Heart left ventricle (tissue), 13 donors: ENCODE measurements around the gene LRBA.

Experiments used
- POLR2A ChIP-seq, 2 donors: fragments of 450-650 bp; IDR thresholded peaks; one replicate each; pipeline ENCODE4 v1.6.1; 2017; ENCODE audit warnings: antibody characterized with exemption in 2 of 2, mild to moderate bottlenecking in 2 of 2, moderate library complexity in 2 of 2
- TF ChIP-seq, protein P1 (sequence below), 12 donors: fragments of 200-600 bp; sonication (generic) in 4 of 12; IDR thresholded peaks; one replicate each; pipeline versions ENCODE4 v1.5.0 to v1.8.0; 2018 to 2022; ENCODE audit warnings: antibody characterized with exemption in 12 of 12, mild to moderate bottlenecking in 5 of 12
- donor health status: ischemic (EF 13 %, LVEDD 7.1; RV severe dilation, severe dysfunction).
- donor health status: DM: no; HTN: yes; CAD: no.
- donor health status: DM: no; HTN: no; CAD: no.
- donor health status: ischemic (EF 25% LVEDD 6.9; RV normal size, moderate dysfunction).
- donor health status: ischemic (EF 25% LVEDD 5.7; RV mildly dilated, moderate dysfunction).
- donor health status: ischemic (EF 35%, LVEDD 5.7; RV mildly dilated, moderate dysfunction).
- donor health status: nonischemic (EF 11% LVEDD 7.7; RV severe dilation, severe dysfunction).
- donor health status: DM: yes; HTN: yes; CAD: no.
- donor health status: PGD.
- donor health status: ischemic (EF 29% LVEDD 5.4; RV normal size, mild dysfunction).
- donor health status: nonischemic (EF 23%, LVEDD 6.1; RV moderate dilation, normal function).

GRCh38 chr4:150999086-150999485, 16.0 kb downstream of the LRBA start:
- TF ChIP-seq, protein P1, sequence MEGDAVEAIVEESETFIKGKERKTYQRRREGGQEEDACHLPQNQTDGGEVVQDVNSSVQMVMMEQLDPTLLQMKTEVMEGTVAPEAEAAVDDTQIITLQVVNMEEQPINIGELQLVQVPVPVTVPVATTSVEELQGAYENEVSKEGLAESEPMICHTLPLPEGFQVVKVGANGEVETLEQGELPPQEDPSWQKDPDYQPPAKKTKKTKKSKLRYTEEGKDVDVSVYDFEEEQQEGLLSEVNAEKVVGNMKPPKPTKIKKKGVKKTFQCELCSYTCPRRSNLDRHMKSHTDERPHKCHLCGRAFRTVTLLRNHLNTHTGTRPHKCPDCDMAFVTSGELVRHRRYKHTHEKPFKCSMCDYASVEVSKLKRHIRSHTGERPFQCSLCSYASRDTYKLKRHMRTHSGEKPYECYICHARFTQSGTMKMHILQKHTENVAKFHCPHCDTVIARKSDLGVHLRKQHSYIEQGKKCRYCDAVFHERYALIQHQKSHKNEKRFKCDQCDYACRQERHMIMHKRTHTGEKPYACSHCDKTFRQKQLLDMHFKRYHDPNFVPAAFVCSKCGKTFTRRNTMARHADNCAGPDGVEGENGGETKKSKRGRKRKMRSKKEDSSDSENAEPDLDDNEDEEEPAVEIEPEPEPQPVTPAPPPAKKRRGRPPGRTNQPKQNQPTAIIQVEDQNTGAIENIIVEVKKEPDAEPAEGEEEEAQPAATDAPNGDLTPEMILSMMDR (IDR thresholded peaks at IDR 0.05), result no peak
- no peak for TF ChIP-seq POLR2A (IDR thresholded peaks at IDR 0.05)
